ENCODE measurements around the gene ADD3.
A peak's percentile ranks its signal among the peaks of the same experiment; 100 is the strongest.
"Not testable (repeated sequence)": the region's sequence is repeated elsewhere in the genome, so short reads cannot be mapped to it uniquely, and the experiment has no call there.

Gene ADD3

DNA sequence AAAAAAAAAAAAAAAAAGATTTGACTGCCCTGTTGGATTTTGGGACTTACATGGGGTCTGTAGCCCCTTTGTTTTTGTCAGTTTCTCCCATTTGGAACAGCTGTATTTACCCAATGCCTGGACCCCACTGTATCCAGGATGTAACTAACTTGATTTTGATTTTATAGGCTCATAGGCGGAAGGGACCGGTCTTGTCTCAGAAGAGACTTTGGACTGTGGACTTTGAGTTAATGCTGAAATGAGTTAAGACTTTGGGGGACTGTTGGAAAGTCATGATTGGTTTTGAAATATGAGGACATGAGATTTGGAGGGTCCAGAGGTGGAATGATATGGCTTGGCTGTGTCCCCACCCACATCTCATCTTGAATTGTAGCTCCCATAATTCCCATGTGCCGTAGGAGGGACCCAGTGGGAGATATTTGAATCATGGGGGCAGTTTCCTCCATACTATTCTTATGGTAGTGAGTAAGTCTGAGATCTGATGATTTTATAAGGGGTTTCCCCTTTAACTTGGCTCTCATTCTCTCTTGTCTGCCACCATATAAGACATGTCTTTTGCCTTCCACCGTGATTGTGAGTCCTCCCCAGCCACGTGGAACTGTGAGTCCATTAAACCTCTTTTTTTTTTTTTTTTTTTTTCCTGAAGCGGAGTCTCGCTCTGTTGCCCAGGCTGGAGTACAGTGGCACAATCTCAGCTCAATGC is 42.3 kb downstream of the ADD3 start:
- not testable (repeated sequence) for H3K4me3 ChIP-seq, H3K27ac ChIP-seq

- Histone ChIP-seq H3K27ac (no peak overlapping the region), H3K4me3 (no peak overlapping the region)
Measured at GRCh38 chr10:110051487-110051886, 43.7 kb downstream of the ADD3 start.

GRCh38 chr10:110052916-110053315 is 45.1 kb downstream of the ADD3 start:
- H3K27ac ChIP-seq, result peak overlapping the region in 2 of 21 experiments; percentile 2 to 20
- no peak overlapping the region for H3K4me3 ChIP-seq

DNA sequence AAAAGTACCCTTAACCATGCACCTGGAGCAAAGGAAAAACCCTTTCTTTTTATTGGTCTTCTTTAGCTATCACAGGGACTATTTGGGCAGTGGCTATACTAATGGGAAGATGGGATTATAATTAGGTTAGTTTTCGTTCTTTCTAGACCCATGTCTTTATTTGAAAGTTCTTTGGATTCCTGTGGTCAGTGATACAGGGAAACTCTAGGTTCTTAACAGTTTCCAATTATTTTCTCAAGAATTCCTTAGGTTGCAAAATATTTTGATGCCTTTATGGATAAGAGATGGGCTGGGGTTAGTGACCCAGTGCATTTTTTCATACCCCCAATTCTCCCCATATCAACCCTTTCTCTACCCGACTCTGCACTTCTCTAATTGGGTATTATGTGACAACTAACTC is 49.0 kb downstream of the ADD3 start:
- Histone ChIP-seq H3K4me3 (no peak overlapping the region), H3K27ac (peak overlapping the region in 5 of 21 experiments; percentile 1 to 60 (median 44))

- Histone ChIP-seq H3K4me3 (no peak overlapping the region), H3K27ac (peak overlapping the region in 7 of 21 experiments; percentile 1 to 60 (median 44))
Measured at GRCh38 chr10:110057456-110057855, 49.7 kb downstream of the ADD3 start.

DNA sequence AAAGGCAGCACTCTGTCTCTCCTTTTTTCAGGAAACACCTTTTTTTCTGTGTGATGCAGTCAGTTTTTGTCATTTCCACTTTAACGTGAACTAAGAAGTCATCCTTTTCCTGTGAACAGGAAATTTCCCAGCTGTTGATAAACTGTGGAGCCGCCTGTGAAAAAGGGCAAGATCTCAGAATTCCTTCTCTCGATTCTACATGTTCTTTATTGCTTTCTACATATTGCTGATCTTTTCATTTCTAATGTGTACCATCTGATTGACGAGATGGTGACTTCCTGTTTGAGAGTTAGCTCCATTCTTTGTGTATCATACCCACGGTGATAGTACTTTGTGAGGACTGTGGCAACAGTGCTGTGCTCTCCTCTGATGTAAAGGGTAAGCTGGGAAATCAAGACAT is 50.4 kb downstream of the ADD3 start:
- H3K4me3 ChIP-seq, result no peak overlapping the region
- H3K27ac ChIP-seq, result peak overlapping the region in 11 of 21 experiments; percentile 2 to 60 (median 26)

DNA sequence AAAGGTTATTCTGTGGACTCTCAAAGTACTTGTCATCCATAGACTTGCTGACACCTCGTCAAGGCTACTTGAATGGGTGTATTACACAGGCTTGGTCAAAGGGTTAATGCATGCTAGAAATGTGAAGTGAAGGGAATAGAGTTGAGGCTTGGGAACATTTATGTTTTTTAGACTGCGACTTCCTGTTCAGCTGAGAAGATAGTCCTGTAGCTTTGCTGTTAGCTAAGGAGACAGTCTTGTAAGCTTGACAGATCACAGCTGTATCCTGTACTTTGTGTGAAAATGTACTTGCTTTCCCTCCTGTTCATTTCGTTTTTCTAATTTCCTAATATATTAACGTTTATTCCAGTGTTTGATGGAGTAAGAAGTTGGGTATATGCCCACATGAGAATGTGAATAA is 52.1 kb downstream of the ADD3 start:
- H3K4me3 ChIP-seq, result no peak overlapping the region
- H3K27ac ChIP-seq, result peak overlapping the region in 1 of 21 experiments; percentile 15

DNA sequence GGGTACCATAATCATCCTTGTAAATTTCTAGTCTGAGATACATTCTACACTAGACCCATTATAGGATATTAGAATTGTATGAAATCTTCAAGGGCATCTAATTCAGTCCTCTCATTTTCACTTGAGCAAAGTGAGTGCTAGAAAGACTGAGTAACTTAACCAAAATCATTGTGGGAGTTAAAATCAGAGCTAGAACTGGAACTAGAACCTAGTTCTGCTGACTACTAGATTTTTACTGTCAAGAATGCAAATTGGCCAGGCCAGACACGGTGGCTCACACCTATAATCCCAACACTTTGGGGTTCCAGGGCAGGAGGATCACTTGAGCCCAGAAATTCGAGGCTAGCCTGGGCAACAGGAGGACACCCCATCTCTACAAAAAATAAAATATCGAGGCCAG is 53.9 kb downstream of the ADD3 start:
- Histone ChIP-seq H3K4me3 (no peak overlapping the region), H3K27ac (no peak overlapping the region)

DNA sequence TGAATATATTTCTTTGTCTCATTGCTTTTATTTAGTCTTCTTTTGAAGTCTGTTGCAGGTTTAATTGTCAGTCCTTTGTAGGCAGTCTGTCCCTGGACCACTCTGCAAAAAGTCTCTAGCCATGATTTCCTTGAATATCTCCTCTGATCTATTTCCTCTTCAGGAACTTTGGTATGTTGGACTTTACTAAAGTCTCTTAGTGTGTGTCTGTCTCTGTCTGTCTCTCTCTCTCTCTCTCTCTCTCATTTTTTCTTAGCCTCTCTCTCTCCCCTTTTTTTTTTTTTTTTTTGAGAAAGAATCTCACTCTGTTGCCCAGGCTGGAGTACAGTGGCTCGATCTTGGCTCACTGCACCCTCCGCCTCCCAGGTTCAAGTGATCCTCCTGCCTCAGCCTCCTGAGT is 57.5 kb downstream of the ADD3 start:
- Histone ChIP-seq H3K4me3 (no peak overlapping the region), H3K27ac (no peak overlapping the region)

DNA sequence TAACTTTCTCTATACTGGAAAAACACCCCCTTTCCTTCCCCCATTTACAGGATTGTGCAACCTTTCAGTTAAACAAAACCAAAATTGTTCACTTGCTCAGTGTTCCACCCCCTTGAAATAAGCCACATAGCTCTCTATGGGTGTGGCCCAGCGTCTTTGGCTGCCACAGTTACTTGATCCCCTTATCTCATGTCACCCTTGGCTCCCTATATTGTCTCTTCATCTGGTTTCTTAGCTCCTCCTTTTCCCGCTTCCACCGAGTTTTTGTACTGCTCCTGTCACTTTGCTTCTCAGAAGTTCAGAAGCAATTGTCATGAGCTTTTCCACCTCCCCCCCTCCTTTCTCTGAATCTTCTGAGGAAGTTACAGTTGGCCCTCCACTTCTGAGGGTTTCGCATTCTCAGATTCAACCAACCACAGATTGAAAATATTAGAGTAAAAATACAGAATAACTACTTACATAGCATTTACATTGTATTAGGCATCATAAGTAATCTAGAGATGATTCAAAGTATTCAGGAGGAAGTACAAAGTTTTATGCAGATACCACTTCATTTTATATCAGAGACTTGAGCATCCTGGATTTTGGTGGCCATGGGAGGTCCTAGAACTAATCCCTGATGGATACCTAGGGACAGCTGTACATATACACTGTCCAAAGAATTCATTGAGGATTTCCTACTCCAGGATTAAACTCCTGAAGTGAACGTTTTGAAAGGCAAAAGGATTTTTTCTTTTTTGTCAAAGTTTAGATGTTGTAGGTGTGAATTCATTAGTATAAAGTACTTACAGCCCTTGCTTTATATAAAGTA is 60.4 kb downstream of the ADD3 start:
- Histone ChIP-seq H3K27ac (peak overlapping the region in 18 of 21 experiments; percentile 0 to 81 (median 28)), H3K4me3 (no peak overlapping the region)

DNA sequence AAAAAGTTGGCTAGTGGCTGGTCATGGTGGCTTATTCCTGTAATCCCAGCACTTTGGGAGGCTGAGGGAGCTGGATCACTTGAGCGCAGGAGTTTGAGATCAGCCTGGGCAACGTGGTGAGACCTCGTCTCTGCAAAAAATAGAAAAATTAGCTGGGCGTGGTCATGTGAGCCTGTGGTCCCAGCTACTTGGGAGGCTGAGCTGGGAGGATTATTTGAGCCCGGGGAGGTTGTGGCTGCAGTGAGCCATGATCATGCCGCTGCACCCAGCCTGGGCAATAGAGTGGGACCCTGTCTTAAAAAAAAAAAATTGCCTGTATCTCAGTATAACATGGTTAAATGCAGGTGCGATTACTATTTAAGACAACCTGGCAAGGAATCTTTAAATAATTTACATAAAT is 61.0 kb downstream of the ADD3 start:
- Histone ChIP-seq H3K27ac (peak overlapping the region in 15 of 21 experiments; percentile 0 to 81 (median 29)), H3K4me3 (no peak overlapping the region)

DNA sequence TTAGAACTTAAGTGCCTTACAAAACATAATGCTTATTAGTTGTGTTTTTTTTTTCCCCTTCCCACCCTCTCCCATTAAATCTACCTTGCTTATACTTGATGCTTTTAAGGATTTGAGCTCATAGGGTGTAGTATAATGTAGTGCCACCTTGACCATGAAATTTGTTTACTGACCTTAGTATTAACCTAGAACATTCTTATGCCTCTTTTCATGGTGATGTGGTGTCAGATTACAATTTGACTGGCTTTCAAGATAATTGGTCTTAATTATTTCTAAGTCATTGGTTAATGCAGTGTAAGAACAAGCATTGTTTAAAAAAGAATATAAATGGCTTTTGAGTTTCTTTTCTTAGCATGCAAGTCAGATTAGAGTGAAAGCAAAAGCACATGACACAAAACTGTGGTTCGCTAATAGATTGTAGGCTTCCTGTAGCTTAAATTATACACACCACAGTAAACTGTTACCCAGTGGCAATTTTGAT is 61.8 kb downstream of the ADD3 start:
- H3K4me3 ChIP-seq, result no peak overlapping the region
- peak overlapping the region in 16 of 21 experiments; percentile 10 to 81 (median 38) for H3K27ac ChIP-seq

- peak overlapping the region in 12 of 21 experiments; percentile 0 to 76 (median 27) for H3K27ac ChIP-seq
Measured at GRCh38 chr10:110073896-110074295, 66.1 kb downstream of the ADD3 start.

DNA sequence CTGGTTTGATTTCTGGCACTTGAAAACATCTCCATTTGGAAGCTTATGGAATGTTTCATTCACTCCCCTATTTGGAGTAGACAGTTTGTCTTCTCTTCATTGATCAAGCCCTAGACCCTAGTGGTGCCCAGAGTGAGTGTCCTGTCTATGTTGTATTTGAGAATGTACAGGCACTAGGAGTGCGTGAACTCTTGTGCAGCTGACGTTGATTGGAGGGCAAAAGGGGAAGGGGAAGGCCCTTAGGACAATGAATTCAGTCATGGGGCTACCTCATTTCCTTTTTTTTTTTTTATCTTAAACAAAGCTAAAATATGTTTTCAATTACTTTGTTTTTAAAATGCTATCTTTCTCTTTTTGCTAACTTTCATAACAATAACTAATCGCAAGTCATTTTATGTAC is 66.5 kb downstream of the ADD3 start:
- Histone ChIP-seq H3K4me3 (no peak overlapping the region), H3K27ac (peak overlapping the region in 12 of 21 experiments; percentile 0 to 76 (median 27))

More at GRCh38 chr10:110073896-110074295, 66.1 kb downstream of the ADD3 start:
- H3K4me3 ChIP-seq, result no peak overlapping the region

DNA sequence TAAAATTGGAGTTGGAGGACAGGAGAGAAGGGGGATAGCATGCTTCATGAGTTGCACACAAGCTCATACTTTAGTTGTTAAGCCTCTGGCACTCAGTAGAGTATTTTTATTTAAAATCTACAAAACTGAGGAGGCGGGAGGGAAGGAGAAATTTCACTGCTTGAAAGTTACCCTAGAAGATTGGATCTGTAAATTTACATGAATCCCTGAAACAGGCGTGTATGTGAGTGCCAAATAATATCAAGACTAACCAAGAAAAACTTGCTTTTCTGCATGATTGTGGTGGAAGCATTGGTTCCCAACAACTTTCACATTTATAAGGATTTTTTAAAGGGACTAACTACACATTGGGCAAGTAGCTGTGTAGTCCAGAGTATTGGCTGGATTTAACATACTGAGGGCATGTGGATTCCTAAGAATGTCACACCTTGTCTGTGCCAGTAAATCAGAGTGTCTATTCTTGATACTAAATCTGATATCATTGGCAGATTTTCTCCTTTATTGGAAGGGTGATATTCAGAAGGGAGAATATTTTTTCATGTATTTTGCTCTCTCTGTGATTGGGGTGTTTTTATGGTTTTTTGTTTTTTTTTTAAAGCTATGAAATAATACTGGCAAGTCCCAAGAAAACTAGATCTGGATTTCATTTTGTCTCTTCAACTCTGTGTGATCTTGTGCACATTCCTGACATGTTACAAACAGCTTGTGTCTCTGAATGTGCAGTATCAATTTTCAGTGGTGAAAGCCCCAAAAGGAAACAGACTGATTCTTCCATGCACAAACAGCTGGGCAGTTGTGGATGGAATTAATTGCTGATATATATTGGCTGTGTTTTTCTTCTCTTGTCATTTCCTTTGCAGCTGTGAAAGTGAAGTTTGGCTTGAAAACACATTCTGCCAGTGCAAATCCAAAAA is 67.2 kb downstream of the ADD3 start:
- Histone ChIP-seq H3K4me3 (no peak overlapping the region), H3K27ac (peak overlapping the region in 13 of 21 experiments; percentile 0 to 76 (median 46))

GRCh38 chr10:110075686-110076085 is 67.9 kb downstream of the ADD3 start:
- Histone ChIP-seq H3K27ac (peak overlapping the region in 8 of 21 experiments; percentile 4 to 76 (median 57)), H3K4me3 (no peak overlapping the region)

DNA sequence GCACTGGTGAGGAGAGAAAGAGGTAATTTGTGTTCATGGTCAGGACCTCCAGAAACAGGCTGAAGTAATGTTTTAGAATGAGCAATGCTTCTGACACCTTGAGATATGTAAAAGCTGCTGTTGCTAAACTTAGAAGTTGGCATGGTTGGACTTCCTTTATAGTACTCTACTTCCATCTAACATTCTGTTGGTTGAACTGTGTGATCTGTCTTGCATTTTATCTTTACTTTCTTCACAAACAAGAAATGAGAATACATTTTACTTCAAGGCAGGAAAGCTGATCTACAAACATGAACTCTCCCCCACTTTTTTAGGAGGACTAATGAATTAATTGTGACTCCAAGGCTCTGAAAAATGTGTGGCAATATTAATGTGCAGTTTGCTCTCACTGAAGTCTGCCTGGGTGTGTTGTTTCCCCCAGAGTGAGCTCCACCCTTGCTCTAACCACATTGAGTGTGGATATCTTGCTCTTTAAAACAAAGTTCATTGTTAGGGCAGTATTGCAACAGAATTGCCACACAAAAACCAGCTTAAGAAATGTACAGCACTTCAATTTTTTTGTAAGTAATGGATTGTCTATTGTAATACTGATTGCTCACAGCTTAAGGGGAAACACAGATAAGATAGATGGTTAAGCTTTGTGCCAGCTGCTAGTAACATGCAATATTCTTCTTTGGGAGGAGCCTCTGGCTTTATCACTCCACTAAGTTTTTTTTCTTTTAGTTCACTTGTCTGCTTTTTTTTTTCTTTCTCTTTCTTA is 69.0 kb downstream of the ADD3 start:
- H3K27ac ChIP-seq, result peak overlapping the region in 18 of 21 experiments; percentile 6 to 76 (median 52)
- no peak overlapping the region for H3K4me3 ChIP-seq

DNA sequence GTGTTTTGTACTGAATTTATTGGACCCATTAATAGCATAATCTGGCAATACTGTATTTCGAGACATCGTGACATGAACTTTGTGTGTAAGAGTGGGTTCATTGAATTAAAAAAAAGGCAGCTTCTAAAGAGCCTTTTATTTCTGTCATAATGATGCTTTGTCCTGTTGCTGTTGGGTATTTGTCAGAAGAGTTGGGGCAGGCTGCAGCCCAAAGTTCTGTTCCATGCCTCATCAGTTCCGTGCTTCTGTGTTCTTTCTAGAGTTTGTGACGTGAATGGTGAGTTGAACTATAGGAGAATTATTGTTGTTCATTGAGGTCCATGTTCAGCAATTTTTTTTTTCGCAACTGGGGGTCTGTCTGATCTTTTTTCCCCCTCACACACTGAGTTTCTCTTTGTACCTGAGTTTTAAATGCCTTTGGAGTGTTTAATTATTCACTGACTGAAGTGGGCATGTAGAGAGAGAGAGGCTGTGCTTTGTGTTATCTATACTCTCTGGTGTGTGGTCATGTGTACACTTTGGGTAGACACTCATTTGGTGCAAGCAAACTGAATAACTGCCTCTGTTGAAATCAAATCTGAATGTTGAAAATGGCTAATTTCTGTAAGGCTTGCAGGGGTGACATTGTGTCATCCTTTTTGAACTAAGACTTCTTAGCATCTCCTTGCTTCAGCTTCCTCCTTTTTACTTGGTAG is 69.8 kb downstream of the ADD3 start:
- no peak overlapping the region for H3K4me3 ChIP-seq
- peak overlapping the region in 19 of 21 experiments; percentile 10 to 76 (median 52) for H3K27ac ChIP-seq

Measured in skin epidermis (tissue), 12 donors.